ENCODE data around the gene SYNGR1.

DNA sequence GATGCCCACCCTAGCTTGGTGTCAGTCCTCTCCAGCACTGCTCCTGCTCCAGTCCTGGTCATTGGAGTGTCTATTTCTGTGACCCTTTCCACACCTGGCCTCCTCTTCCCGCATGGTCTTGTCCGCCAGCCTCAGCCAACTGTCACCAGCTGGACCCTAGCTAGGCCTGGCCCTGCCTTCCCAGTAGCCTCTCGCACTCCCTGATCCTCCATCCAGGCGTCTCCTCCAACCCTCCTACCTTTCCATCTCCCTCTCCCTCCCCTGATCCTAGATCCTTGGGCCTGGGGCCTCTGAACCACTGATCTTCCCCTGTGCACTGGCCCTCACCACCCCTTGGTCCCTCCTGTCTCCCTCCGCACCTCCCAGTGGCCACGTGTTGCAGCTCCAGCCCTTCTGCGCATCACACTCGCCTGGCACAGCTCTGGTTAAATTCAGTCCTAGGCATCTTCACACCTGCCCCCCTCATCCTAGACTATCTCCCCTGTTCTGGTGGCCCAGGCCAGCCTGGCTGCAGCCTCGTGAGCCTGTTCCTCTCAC lies 9.9 kb downstream of the SYNGR1 start:
- TF ChIP-seq EP300 (IDR thresholded peaks at IDR 0.05) (no peak), SREBF2 (IDR thresholded peaks at IDR 0.05) (no peak), PHF8 (IDR thresholded peaks at IDR 0.05; ENCODE audit: borderline replicate concordance, low read depth) (no peak), POLR2A (IDR thresholded peaks at IDR 0.05; ENCODE audit: low read length) (no peak), NPAS2 (CRISPR knock-in tag; IDR thresholded peaks at IDR 0.05; ENCODE audit: borderline replicate concordance) (no peak), RAD21 (conservative IDR thresholded peaks at IDR 0.05 in 1 of 2, IDR thresholded peaks at IDR 0.05 in 1 of 2) (no peak), MAZ (IDR thresholded peaks at IDR 0.05; ENCODE audit: borderline replicate concordance, low read depth, low read length) (no peak), MAFK (IDR thresholded peaks at IDR 0.05; ENCODE audit: partially characterized antibody) (no peak), CEBPB (IDR thresholded peaks at IDR 0.05) (no peak)
- TF ChIP-seq, protein P1, sequence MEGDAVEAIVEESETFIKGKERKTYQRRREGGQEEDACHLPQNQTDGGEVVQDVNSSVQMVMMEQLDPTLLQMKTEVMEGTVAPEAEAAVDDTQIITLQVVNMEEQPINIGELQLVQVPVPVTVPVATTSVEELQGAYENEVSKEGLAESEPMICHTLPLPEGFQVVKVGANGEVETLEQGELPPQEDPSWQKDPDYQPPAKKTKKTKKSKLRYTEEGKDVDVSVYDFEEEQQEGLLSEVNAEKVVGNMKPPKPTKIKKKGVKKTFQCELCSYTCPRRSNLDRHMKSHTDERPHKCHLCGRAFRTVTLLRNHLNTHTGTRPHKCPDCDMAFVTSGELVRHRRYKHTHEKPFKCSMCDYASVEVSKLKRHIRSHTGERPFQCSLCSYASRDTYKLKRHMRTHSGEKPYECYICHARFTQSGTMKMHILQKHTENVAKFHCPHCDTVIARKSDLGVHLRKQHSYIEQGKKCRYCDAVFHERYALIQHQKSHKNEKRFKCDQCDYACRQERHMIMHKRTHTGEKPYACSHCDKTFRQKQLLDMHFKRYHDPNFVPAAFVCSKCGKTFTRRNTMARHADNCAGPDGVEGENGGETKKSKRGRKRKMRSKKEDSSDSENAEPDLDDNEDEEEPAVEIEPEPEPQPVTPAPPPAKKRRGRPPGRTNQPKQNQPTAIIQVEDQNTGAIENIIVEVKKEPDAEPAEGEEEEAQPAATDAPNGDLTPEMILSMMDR (IDR thresholded peaks at IDR 0.05) = no peak
- TF ChIP-seq, protein P2, sequence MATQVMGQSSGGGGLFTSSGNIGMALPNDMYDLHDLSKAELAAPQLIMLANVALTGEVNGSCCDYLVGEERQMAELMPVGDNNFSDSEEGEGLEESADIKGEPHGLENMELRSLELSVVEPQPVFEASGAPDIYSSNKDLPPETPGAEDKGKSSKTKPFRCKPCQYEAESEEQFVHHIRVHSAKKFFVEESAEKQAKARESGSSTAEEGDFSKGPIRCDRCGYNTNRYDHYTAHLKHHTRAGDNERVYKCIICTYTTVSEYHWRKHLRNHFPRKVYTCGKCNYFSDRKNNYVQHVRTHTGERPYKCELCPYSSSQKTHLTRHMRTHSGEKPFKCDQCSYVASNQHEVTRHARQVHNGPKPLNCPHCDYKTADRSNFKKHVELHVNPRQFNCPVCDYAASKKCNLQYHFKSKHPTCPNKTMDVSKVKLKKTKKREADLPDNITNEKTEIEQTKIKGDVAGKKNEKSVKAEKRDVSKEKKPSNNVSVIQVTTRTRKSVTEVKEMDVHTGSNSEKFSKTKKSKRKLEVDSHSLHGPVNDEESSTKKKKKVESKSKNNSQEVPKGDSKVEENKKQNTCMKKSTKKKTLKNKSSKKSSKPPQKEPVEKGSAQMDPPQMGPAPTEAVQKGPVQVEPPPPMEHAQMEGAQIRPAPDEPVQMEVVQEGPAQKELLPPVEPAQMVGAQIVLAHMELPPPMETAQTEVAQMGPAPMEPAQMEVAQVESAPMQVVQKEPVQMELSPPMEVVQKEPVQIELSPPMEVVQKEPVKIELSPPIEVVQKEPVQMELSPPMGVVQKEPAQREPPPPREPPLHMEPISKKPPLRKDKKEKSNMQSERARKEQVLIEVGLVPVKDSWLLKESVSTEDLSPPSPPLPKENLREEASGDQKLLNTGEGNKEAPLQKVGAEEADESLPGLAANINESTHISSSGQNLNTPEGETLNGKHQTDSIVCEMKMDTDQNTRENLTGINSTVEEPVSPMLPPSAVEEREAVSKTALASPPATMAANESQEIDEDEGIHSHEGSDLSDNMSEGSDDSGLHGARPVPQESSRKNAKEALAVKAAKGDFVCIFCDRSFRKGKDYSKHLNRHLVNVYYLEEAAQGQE (IDR thresholded peaks at IDR 0.05) = no peak
- TF ChIP-seq, protein P3, sequence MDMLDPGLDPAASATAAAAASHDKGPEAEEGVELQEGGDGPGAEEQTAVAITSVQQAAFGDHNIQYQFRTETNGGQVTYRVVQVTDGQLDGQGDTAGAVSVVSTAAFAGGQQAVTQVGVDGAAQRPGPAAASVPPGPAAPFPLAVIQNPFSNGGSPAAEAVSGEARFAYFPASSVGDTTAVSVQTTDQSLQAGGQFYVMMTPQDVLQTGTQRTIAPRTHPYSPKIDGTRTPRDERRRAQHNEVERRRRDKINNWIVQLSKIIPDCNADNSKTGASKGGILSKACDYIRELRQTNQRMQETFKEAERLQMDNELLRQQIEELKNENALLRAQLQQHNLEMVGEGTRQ (IDR thresholded peaks at IDR 0.05) = no peak

Data from A549 (cell line).